Loucy (cell line): Measurements from ENCODE around the gene ARMH4.

Experiments
- H2AFZ ChIP-seq: fragments of 200-600 bp; sonication (generic); 2 replicates; pipeline ENCODE4 v1.6.0; 2016; ENCODE audit warnings: antibody characterized with exemption, mild to moderate bottlenecking, low read length, moderate library complexity
- H3F3A ChIP-seq: fragments of 200-600 bp; 2 replicates; pipeline ENCODE4 v1.6.0; 2016; ENCODE audit warnings: antibody characterized with exemption, low read depth, mild to moderate bottlenecking
- H3K27me3 ChIP-seq: fragments of 200-600 bp; sonication (generic); 2 replicates; pipeline ENCODE4 v1.6.1; 2014; ENCODE audit warnings: low read length, mild to moderate bottlenecking; ENCODE audit not compliant: insufficient read depth, poor library complexity, severe bottlenecking
- H3K36me3 ChIP-seq: fragments of 200-600 bp; sonication (generic); 2 replicates; pipeline ENCODE4 v1.6.1; 2016; ENCODE audit warnings: low read length; ENCODE audit not compliant: insufficient read depth
- H3K4me1 ChIP-seq: fragments of 200-600 bp; sonication (generic); 2 replicates; pipeline ENCODE4 v1.5.1; 2014; ENCODE audit warnings: low read length, mild to moderate bottlenecking; ENCODE audit not compliant: insufficient read depth, poor library complexity, severe bottlenecking
- H3K4me2 ChIP-seq: fragments of 200-600 bp; sonication (generic); 2 replicates; pipeline ENCODE4 v1.6.0; 2014; ENCODE audit warnings: antibody characterized with exemption, low read length, low read depth, mild to moderate bottlenecking; ENCODE audit not compliant: poor library complexity, severe bottlenecking
- H3K4me3 ChIP-seq: fragments of 200-600 bp; sonication (generic); 2 replicates; pipeline ENCODE4 v1.5.1; 2014; ENCODE audit warnings: low read length, mild to moderate bottlenecking, mixed read lengths; ENCODE audit not compliant: poor library complexity, severe bottlenecking
- H3K79me2 ChIP-seq: fragments of 200-600 bp; sonication (generic); 2 replicates; pipeline ENCODE4 v1.6.1; 2014; ENCODE audit warnings: low read length; ENCODE audit not compliant: insufficient read depth
- H3K9ac ChIP-seq: fragments of 200-600 bp; sonication (generic); 2 replicates; pipeline ENCODE4 v1.6.0; 2014; ENCODE audit warnings: mild to moderate bottlenecking, low read depth, low read length, moderate library complexity; ENCODE audit not compliant: poor library complexity, severe bottlenecking
- H3K9me2 ChIP-seq: fragments of 200-600 bp; sonication (generic); replicated peaks from 2 replicates; pipeline ENCODE4 v1.6.1; 2016; ENCODE audit warnings: low read depth, low read length, mixed read lengths
- H3K9me3 ChIP-seq: fragments of 200-600 bp; sonication (generic); 2 replicates; pipeline ENCODE4 v1.6.1; 2014; ENCODE audit warnings: mild to moderate bottlenecking, antibody characterized with exemption, low read length, low read depth; ENCODE audit not compliant: insufficient read depth
- H4K20me1 ChIP-seq: fragments of 200-600 bp; sonication (generic); 2 replicates; pipeline ENCODE4 v1.6.0; 2014; ENCODE audit warnings: antibody characterized with exemption, low read length, mild to moderate bottlenecking; ENCODE audit not compliant: insufficient read depth, poor library complexity, severe bottlenecking
- CTCF ChIP-seq: fragments of 200-600 bp; sonication (generic); conservative IDR thresholded peaks from 2 replicates; pipeline ENCODE4 v1.5.1; 2014; ENCODE audit warnings: mild to moderate bottlenecking, antibody characterized with exemption, low read length
- EZH2phosphoT487 ChIP-seq: fragments of 200-600 bp; IDR thresholded peaks from 2 replicates; pipeline ENCODE4 v1.6.1; 2018; ENCODE audit warnings: antibody characterized with exemption, mild to moderate bottlenecking, moderate library complexity, borderline replicate concordance

The ARMH4 gene

GRCh38 chr14:58119381-58119780, 32.6 kb downstream of the ARMH4 start:
- no peak overlapping the region for H3K4me3 ChIP-seq
- no peaks in the 10 kb centered on the region for H4K20me1 ChIP-seq

GRCh38 chr14:58118097-58118815, 33.8 kb downstream of the ARMH4 start:
- Histone ChIP-seq H3K79me2 (no peaks in the 10 kb centered on the region), H4K20me1 (no peaks in the 10 kb centered on the region), H3K9ac (no peak overlapping the region), H3K9me3 (no peaks in the 10 kb centered on the region), H3K9me2 (no peaks in the 10 kb centered on the region), H2AFZ (no peak overlapping the region), H3K27me3 (no peaks in the 10 kb centered on the region), H3K4me2 (no peak overlapping the region), H3K36me3 (no peaks in the 10 kb centered on the region), H3K4me3 (no peak overlapping the region), H3K4me1 (no peaks in the 10 kb centered on the region), H3F3A (no peaks in the 10 kb centered on the region)
- no peak for TF ChIP-seq EZH2phosphoT487
- TF ChIP-seq CTCF, result no peak

More at GRCh38 chr14:58119381-58119780, 32.6 kb downstream of the ARMH4 start:
- Histone ChIP-seq H3K36me3 (no peaks in the 10 kb centered on the region), H3K27me3 (no peaks in the 10 kb centered on the region), H3K4me1 (no peaks in the 10 kb centered on the region), H3F3A (no peaks in the 10 kb centered on the region), H3K9me2 (no peaks in the 10 kb centered on the region), H3K79me2 (no peaks in the 10 kb centered on the region), H3K9ac (no peak overlapping the region), H2AFZ (no peak overlapping the region), H3K9me3 (no peaks in the 10 kb centered on the region), H3K4me2 (no peak overlapping the region)
- no peak for TF ChIP-seq EZH2phosphoT487
- TF ChIP-seq CTCF, result no peak

GRCh38 chr14:58109744-58110143, 42.3 kb downstream of the ARMH4 start:
- H3K4me3 ChIP-seq, result no peak overlapping the region
- no peaks in the 10 kb centered on the region for H3K9me2 ChIP-seq
- TF ChIP-seq EZH2phosphoT487 (no peak), CTCF (no peak)
- no peak overlapping the region for H3K9ac ChIP-seq
- no peaks in the 10 kb centered on the region for H3K36me3 ChIP-seq
- no peaks in the 10 kb centered on the region for H3K79me2 ChIP-seq
- no peaks in the 10 kb centered on the region for H4K20me1 ChIP-seq
- no peaks in the 10 kb centered on the region for H3K4me1 ChIP-seq
- no peaks in the 10 kb centered on the region for H3F3A ChIP-seq
- no peaks in the 10 kb centered on the region for H3K27me3 ChIP-seq
- no peak overlapping the region for H3K4me2 ChIP-seq
- no peak overlapping the region for H2AFZ ChIP-seq
- no peaks in the 10 kb centered on the region for H3K9me3 ChIP-seq
